AG04450 (cell line): ENCODE data around the gene TMEM106B. TPM values are rescaled to one million over a fixed set of nuclear protein-coding genes. Genes with fewer than 3 reads are reported as not detected.

Experiments
- CTCF ChIA-PET: fragments of 300-600, 350-600 bp; formaldehyde crosslinking; extraction: SDS; loops from one replicate; lab custom pipeline; 2022; ENCODE audit warnings: antibody characterized with exemption, inconsistent platforms; lab: Charles Lee
- POLR2A ChIA-PET: fragments of 350-600 bp; formaldehyde crosslinking; extraction: SDS; loops from one replicate; lab custom pipeline; 2021; ENCODE audit warnings: antibody characterized with exemption, inconsistent platforms; lab: Yijun Ruan, JAX
- DNase-seq: peaks from one replicate; pipeline ENCODE4 v3.0.0-alpha.2; 2011; ENCODE audit warnings: low read depth, low spot score
- H3K27ac ChIP-seq: one replicate; pipeline ENCODE4 v1.5.1; 2012; ENCODE audit warnings: low read depth, low read length, control low read depth
- H3K27me3 ChIP-seq: one replicate; pipeline ENCODE4 v1.6.0; 2012; ENCODE audit warnings: low read length; ENCODE audit not compliant: control insufficient read depth, insufficient read depth
- H3K4me3 ChIP-seq: 2 replicates; pipeline ENCODE4 v1.5.1; 2011; ENCODE audit warnings: mild to moderate bottlenecking, low read depth, low read length, control low read depth
- H3K9me3 ChIP-seq: 2 replicates; pipeline ENCODE4 v1.5.1; 2012; ENCODE audit warnings: low read length; ENCODE audit not compliant: control insufficient read depth, insufficient read depth
- polyA plus RNA-seq: library from polyadenylated mRNA; depleted of rRNA; stranded (reverse); fragments of >200 nt; gene quantifications from 2 replicates; pipeline ENCODE4 v1.2.3, GENCODE V29; 2011
- TF ChIP-seq, protein P1 (sequence below): IDR thresholded peaks from 2 replicates; pipeline ENCODE4 v1.5.1; 2011; ENCODE audit warnings: low read depth, low read length, control low read depth, inconsistent platforms

The TMEM106B gene
- polyA plus RNA-seq, 1 experiment, result 58.0 TPM

DNA sequence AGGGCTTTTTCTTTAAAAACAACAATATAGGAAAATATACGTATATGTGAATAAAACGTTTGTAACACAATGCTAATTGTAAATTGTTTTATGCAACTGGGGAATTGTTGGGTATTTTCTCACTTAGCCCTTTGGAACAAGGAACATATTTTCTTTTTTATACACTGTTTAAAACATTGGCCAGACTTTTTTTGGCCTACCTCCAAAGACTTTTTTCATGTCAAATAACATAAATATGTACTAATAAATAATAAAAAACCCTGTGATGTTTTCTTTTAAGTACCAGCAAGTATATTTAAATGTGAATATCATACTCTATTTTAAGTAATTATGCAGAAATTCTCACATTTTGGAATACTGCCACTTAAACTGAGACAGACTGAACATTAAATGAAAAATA lies 15.7 kb downstream of the TMEM106B start:
- POLR2A ChIA-PET, result no interaction called here
- DNase-seq, result no peak
- TF ChIP-seq, protein P1, sequence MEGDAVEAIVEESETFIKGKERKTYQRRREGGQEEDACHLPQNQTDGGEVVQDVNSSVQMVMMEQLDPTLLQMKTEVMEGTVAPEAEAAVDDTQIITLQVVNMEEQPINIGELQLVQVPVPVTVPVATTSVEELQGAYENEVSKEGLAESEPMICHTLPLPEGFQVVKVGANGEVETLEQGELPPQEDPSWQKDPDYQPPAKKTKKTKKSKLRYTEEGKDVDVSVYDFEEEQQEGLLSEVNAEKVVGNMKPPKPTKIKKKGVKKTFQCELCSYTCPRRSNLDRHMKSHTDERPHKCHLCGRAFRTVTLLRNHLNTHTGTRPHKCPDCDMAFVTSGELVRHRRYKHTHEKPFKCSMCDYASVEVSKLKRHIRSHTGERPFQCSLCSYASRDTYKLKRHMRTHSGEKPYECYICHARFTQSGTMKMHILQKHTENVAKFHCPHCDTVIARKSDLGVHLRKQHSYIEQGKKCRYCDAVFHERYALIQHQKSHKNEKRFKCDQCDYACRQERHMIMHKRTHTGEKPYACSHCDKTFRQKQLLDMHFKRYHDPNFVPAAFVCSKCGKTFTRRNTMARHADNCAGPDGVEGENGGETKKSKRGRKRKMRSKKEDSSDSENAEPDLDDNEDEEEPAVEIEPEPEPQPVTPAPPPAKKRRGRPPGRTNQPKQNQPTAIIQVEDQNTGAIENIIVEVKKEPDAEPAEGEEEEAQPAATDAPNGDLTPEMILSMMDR, result no peak
- CTCF ChIA-PET, result no interaction called here
- Histone ChIP-seq H3K27me3 (no peaks in the 10 kb centered on the region), H3K4me3 (no peak overlapping the region), H3K27ac (no peak overlapping the region), H3K9me3 (no peaks in the 10 kb centered on the region)

DNA sequence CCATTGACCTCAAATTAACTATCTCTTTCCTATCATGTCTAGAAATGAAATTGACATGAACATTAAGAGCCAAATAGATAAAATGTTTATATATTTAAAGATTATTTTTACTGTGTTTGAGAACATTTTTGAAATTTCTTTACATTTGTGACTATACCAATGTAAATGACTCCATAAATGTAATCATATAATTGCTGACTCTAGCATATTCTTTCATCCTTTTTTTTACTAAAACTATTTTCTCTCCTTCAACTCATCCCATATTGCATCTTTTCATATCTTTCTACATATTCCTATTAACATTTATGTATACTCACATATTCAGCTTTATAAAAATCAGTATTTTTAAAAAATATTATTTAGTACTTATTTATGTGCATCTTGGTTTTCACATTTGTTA lies 16.9 kb downstream of the TMEM106B start:
- no peak for DNase-seq
- ChIA-PET POLR2A (interaction anchor here (0.6 kb wide), 1 partner anchor 11 kb away, joined by 3 read pairs; no protein-coding TSS in a partner anchor), CTCF (no interaction called here)
- H3K9me3 ChIP-seq, result no peaks in the 10 kb centered on the region
- H3K27me3 ChIP-seq, result no peaks in the 10 kb centered on the region
- no peak overlapping the region for H3K27ac ChIP-seq
- TF ChIP-seq, protein P1, result no peak
- no peak overlapping the region for H3K4me3 ChIP-seq

DNA sequence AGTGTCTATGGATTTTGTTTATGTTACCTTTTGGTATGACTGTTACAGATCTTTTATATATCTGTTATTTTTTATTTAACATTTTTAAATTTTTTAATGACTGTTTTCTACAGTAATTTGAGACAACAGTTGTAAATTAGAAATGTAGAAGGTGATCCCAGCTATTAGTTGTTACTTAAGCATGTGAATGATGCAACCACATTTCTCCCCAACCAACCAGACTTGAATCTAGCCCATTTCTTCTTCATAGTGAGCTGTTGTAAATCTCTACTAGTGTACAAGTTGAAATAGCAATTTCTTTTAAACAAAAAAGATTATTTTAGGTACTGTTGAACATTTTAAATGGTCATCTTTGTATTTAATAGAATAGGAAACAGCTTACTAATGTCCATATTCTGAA lies 18.0 kb downstream of the TMEM106B start:
- ChIA-PET CTCF (interaction anchor here (0.9 to 1.0 kb wide), 2 partner anchors 11 to 163 kb away, joined by 3 to 4 read pairs; no protein-coding TSS in a partner anchor), POLR2A (interaction anchor here (1.4 kb wide), 1 partner anchor 18 kb away, joined by 6 read pairs; the partner anchor contains the start of gene TMEM106B)
- H3K27me3 ChIP-seq, result no peaks in the 10 kb centered on the region
- TF ChIP-seq, protein P1, result no peak
- H3K4me3 ChIP-seq, result no peak overlapping the region
- DNase-seq, result no peak
- no peak overlapping the region for H3K27ac ChIP-seq
- H3K9me3 ChIP-seq, result no peaks in the 10 kb centered on the region

GRCh38 chr7:12231097-12231496 lies 20.0 kb downstream of the TMEM106B start:
- no peak overlapping the region for H3K27ac ChIP-seq
- H3K27me3 ChIP-seq, result no peaks in the 10 kb centered on the region
- TF ChIP-seq, protein P1, result no peak
- POLR2A ChIA-PET, result no interaction called here
- H3K4me3 ChIP-seq, result no peak overlapping the region
- CTCF ChIA-PET, result no interaction called here
- no peaks in the 10 kb centered on the region for H3K9me3 ChIP-seq
- DNase-seq, result no peak

DNA sequence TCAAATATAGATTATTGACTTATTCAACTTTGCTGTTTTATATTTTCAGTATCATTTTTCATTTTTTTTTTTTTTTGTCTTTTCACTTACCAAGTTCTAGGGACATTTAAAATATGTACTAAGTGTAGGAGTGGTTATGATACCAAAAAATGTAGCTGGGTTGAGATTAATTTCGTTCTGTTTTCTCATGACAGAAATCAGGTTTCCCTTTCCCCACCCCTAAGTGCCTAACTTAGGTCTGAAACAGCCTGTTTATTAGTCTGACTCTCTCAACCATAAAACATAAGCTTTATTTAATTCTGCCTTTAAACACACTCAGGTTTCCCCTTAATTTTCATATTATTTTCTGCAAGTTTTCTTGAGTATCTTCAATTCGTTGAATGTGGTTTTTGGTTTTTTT lies 22.1 kb downstream of the TMEM106B start:
- H3K9me3 ChIP-seq, result no peaks in the 10 kb centered on the region
- no peak overlapping the region for H3K27ac ChIP-seq
- H3K4me3 ChIP-seq, result no peak overlapping the region
- no peak for DNase-seq
- CTCF ChIA-PET, result no interaction called here
- no peaks in the 10 kb centered on the region for H3K27me3 ChIP-seq
- POLR2A ChIA-PET, result no interaction called here
- TF ChIP-seq, protein P1, result no peak
